HUDEP-2 (cell line): Measurements from ENCODE around the gene CLEC16A.

Experiments
- DNase-seq, 76 experiments: peaks; one replicate each; lab custom pipeline; 2025; ENCODE audit not compliant: unreplicated experiment in 76 of 76; lab: John Stamatoyannopoulos, UW

The CLEC16A gene, protein sequence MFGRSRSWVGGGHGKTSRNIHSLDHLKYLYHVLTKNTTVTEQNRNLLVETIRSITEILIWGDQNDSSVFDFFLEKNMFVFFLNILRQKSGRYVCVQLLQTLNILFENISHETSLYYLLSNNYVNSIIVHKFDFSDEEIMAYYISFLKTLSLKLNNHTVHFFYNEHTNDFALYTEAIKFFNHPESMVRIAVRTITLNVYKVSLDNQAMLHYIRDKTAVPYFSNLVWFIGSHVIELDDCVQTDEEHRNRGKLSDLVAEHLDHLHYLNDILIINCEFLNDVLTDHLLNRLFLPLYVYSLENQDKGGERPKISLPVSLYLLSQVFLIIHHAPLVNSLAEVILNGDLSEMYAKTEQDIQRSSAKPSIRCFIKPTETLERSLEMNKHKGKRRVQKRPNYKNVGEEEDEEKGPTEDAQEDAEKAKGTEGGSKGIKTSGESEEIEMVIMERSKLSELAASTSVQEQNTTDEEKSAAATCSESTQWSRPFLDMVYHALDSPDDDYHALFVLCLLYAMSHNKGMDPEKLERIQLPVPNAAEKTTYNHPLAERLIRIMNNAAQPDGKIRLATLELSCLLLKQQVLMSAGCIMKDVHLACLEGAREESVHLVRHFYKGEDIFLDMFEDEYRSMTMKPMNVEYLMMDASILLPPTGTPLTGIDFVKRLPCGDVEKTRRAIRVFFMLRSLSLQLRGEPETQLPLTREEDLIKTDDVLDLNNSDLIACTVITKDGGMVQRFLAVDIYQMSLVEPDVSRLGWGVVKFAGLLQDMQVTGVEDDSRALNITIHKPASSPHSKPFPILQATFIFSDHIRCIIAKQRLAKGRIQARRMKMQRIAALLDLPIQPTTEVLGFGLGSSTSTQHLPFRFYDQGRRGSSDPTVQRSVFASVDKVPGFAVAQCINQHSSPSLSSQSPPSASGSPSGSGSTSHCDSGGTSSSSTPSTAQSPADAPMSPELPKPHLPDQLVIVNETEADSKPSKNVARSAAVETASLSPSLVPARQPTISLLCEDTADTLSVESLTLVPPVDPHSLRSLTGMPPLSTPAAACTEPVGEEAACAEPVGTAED

GRCh38 chr16:10944249-10945064 is at the start of gene CLEC16A:
CLEC16A (plus strand) TSS chr16:10944564; CDS start chr16:10944718, 154 bp downstream.
- peak in 74 of 76 experiments; percentile 29 to 97 (median 92) for DNase-seq

- peak in 33 of 76 experiments; percentile 4 to 58 (median 19) for DNase-seq
Observed at GRCh38 chr16:10895053-10895946, 49.1 kb upstream of the CLEC16A start.

DNA sequence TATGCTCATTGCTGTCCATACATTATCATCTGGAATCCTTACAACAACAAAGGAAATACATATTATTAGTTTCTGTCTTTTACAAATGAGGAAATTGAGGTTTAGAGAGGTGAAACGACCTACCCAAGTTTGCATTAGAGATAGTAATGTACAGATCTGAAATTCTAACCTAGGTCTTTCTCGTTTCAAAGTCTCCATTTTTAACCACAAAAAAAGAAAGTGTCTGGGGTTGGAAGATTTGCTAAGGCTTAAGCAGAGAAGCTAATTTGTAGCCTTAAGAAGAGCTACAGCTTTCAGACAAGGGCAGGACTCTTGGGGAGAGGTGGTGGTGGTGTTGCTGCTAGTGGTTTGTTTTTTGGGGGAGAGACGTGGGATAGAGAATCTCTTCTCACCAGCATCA is 48.2 kb upstream of the CLEC16A start:
- DNase-seq, result no peak

- no peak for DNase-seq
Observed at GRCh38 chr16:10896723-10897122, 47.6 kb upstream of the CLEC16A start.

- DNase-seq, result no peak
Observed at GRCh38 chr16:10897134-10897533, 47.2 kb upstream of the CLEC16A start.

- DNase-seq, result no peak
Observed at GRCh38 chr16:10902999-10903398, 41.4 kb upstream of the CLEC16A start.

DNA sequence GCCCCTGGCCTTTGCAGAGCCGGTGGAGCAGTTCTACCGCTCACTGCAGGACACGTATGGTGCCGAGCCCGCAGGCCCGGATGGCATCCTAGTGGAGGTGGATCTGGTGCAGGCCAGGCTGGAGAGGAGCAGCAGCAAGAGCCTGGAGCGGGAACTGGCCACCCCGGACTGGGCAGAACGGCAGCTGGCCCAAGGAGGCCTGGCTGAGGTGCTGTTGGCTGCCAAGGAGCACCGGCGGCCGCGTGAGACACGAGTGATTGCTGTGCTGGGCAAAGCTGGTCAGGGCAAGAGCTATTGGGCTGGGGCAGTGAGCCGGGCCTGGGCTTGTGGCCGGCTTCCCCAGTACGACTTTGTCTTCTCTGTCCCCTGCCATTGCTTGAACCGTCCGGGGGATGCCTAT is 37.9 kb upstream of the CLEC16A start:
- DNase-seq, result no peak

DNA sequence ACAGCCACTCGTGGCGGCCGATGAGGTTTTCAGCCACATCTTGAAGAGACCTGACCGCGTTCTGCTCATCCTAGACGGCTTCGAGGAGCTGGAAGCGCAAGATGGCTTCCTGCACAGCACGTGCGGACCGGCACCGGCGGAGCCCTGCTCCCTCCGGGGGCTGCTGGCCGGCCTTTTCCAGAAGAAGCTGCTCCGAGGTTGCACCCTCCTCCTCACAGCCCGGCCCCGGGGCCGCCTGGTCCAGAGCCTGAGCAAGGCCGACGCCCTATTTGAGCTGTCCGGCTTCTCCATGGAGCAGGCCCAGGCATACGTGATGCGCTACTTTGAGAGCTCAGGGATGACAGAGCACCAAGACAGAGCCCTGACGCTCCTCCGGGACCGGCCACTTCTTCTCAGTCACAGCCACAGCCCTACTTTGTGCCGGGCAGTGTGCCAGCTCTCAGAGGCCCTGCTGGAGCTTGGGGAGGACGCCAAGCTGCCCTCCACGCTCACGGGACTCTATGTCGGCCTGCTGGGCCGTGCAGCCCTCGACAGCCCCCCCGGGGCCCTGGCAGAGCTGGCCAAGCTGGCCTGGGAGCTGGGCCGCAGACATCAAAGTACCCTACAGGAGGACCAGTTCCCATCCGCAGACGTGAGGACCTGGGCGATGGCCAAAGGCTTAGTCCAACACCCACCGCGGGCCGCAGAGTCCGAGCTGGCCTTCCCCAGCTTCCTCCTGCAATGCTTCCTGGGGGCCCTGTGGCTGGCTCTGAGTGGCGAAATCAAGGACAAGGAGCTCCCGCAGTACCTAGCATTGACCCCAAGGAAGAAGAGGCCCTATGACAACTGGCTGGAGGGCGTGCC is 37.2 kb upstream of the CLEC16A start:
- DNase-seq, result peak in 3 of 76 experiments; percentile 4 to 30 (median 16)

DNA sequence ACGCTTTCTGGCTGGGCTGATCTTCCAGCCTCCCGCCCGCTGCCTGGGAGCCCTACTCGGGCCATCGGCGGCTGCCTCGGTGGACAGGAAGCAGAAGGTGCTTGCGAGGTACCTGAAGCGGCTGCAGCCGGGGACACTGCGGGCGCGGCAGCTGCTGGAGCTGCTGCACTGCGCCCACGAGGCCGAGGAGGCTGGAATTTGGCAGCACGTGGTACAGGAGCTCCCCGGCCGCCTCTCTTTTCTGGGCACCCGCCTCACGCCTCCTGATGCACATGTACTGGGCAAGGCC is 36.7 kb upstream of the CLEC16A start:
- no peak for DNase-seq

- no peak for DNase-seq
Observed at GRCh38 chr16:10911267-10911666, 33.1 kb upstream of the CLEC16A start.

GRCh38 chr16:10916534-10916933 is 27.8 kb upstream of the CLEC16A start:
- no peak for DNase-seq

GRCh38 chr16:10918294-10919002 is 25.9 kb upstream of the CLEC16A start:
- DNase-seq, result peak in 72 of 76 experiments; percentile 27 to 90 (median 74)

GRCh38 chr16:10919003-10919351 is 25.4 kb upstream of the CLEC16A start:
- no peak for DNase-seq

DNA sequence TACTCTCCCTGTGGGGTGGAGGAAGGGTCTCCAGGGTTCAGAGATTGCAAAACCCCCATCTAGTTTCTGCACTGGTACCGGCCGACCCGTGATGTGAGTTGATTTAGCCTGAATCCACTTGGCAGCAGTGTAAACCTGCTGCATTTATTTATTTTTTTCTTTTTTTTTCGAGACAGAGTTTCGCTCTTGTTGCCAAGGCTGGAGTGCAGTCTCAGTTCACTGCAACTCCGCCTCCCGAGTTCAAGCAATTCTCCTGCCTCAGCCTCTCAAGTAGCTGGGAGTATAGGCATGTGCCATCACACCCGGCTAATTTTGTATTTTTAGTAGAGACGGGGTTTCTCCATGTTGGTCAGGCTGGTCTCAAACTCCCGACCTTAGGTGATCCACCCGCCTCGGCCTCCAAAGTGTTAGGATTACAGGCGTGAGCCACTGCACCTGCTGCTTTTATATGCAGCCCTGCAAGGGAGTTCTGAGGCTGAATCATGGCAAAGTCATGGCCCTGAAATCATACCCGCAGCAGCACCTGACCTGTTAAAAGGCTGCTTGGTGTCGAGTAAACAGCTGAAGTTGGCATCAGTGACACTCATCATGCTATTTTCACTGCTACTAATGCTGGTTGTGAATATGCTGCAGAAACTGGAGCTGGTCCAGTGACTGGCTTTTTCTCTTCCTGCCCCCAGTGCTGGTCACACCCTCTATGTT is 23.5 kb upstream of the CLEC16A start:
- no peak for DNase-seq

GRCh38 chr16:10921536-10922327 is 22.6 kb upstream of the CLEC16A start:
- no peak for DNase-seq

- peak in 54 of 76 experiments; percentile 7 to 75 (median 45) for DNase-seq
Observed at GRCh38 chr16:10922328-10923145, 21.8 kb upstream of the CLEC16A start.
